GM18873 (cell line): ENCODE measurements around the gene CEP55.
"Not testable (repeated sequence)": the region's sequence is repeated elsewhere in the genome, so short reads cannot be mapped to it uniquely, and the experiment has no call there.

Experiments used
- ATAC-seq: cut with Tn5 transposase; IDR thresholded peaks from one replicate; pipeline ENCODE4 v1.9.1; 2021; ENCODE audit warnings: mild to moderate bottlenecking, moderate library complexity, moderate number of reproducible peaks; ENCODE audit not compliant: unreplicated experiment, low FRiP score

Gene CEP55

GRCh38 chr10:93496322-93497041 lies at the start of gene CEP55:
Gene CEP55 (plus strand): TSS chr10:93496612. CDS start chr10:93500052, 3,440 bp downstream.
- ATAC-seq: peak; percentile 92

DNA sequence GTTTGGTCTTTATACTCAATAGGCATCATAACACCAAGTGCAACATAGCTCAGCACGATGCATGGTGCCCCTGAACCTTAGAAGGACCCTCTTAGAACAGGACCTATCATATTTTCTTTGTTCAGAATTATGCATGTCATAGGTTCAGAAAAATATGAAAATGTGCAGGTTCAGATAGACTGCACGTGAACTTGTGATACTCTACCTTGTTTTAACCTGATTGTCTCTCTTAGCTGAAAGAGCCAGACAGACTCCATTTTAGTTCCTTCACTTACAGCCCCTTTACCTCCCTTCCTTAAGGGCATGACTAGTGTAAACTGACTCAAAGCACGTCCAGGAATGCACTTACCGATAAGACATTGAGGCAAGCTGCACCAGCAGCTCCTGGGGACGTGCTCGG lies 49.4 kb upstream of the CEP55 start:
- no peak for ATAC-seq

DNA sequence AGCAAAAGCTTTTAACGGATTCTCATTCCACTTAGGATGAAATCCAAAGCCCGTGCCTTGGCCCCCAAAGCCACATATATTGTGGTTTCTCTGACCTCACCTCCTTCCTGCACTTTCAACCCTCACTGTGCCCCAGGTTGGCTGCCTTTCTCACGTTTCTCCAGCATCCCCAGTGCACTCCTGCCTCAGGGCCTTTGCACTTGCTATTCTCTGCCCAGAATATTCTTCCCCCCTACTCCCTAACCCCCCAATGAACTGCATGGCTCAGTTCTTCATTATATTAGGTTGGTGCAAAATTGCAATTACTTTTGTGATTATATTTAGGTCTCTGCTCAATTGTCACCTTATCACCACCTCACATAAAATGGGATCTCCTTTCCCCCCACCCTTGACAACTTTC lies 48.4 kb upstream of the CEP55 start:
- no peak for ATAC-seq

DNA sequence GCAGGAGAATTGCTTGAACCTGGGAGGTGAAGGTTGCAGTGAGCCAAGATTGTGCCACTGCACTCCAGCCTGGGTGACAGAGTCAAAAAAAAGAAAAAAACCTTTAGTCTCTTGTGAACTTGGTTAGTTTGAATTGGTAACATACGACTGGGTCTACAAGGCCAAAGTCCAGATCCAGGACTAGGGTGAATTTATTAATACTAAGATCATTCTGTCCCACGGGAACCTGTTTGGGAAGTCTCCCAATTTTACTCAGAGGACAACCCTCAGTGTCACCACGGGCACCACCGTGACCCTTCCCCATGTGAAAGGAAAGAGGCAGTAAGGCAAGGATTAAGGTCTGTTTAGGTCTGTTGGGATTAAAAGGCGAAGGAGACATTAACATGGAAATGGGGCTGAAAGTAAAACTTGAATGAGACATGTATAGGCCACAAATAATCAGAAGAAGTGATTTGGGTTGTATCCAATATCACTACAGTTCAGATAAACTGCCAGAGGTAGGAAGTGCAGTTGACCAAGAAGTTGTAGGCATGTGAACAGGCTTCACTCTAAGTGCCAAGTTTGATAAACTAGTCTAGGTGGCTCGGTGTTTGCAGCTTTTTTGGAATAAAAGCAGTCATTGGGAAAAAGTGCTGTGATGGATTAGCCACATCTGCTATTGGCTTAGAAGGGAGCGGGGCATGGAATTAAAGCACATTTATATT lies 45.0 kb upstream of the CEP55 start:
- ATAC-seq: no peak

DNA sequence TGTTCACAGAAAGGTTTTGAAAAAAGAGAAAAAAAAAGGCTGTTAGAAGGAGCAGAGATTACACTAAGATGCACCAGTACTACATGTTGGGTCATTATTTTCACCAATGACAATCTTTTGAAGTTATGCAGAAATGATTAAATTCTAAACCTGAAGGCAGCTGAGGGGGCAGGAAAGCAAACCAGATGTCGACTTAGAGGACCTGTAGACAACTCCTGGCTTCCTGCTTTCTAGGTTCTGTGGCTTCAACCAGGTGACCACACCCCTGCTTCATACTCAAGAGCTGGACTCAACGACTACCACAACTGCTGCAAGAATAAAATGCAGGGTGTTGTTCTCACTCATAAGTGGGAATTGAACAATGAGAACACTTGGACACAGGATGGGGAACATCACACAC lies 44.3 kb upstream of the CEP55 start:
- ATAC-seq: no peak

DNA sequence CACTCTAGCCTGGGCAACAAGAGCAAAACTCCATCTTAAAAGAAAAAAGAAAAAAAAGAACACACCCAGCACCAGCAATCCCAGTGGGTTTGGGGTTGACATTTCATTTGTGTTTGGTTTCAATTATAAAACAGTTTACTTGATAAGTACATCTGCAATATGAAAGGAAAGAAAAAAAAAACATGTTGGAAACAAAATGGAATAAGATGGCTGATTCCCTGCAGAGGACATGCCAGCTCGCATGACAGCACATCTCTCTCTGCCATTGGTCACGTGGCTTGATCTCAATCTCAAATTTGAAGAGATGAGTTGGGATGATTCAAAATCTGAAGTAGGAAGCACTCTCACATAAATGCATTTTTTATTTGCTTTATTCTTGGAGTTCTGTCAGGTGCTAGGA lies 42.3 kb upstream of the CEP55 start:
- no peak for ATAC-seq

- ATAC-seq: no peak
Measured at GRCh38 chr10:93454736-93455135, 41.7 kb upstream of the CEP55 start.

DNA sequence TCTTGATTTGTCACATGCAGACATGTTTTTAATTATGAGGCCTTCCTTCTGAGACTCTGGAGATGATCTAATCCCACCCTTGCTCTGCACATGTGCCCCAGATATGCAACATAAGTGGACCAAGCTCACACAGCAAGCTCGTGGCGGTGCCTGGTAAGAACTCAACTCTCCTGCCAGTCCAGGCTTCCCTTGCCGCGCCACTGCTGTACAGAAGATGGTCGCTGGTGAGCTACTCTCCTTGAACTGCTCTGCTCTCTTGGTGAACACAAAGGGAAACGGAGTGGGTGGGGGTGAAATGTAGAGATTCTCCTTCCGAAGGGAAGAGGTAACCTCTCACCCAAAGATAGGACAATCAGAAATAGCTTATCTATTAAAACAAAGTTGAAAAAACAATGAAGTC lies 39.9 kb upstream of the CEP55 start:
- no peak for ATAC-seq

DNA sequence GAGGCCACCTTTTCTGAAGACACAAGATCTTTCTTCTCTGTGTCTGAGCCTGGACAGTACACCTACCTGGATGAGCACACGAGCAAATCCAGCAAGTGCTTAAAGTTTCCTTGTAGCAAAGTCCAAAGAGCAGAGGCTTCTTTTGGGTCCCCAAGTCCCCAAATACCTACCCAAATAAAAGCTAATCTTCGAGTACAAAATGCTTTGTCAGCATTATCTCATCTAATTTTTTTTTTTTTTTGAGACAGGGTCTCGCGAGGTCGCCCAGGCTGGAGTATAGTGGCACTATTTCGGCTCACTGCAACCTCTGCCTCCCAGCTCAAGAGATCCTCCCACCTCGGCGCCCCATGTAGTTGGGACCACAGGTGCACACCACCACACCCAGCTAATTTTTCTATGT lies 38.9 kb upstream of the CEP55 start:
- no peak for ATAC-seq

- no peak for ATAC-seq
Measured at GRCh38 chr10:93458821-93459257, 37.6 kb upstream of the CEP55 start.

GRCh38 chr10:93459466-93459865 lies 36.9 kb upstream of the CEP55 start:
- ATAC-seq: no peak

GRCh38 chr10:93461109-93461806 lies 35.2 kb upstream of the CEP55 start:
- ATAC-seq: no peak

- ATAC-seq: no peak
Measured at GRCh38 chr10:93461807-93462178, 34.6 kb upstream of the CEP55 start.

DNA sequence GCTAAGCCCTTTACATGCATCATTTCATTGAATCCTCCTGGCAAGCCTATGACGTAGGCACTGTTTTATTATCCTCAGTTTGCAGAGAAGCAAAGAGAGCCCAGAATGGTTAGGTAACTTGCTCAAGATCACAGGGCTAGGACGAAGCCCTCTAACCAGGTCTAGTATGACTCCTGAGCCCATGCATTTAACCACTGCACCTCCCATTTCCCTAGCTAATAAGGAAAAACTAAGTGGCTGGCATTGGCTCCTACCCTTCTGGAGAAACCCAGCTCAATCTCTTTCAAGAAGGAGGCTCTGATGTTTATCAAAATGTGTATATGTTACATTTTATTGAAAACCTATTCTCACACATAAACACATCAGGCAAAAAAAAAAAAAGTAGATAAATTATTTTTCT lies 34.0 kb upstream of the CEP55 start:
- ATAC-seq: no peak

- no peak for ATAC-seq
Measured at GRCh38 chr10:93462881-93463280, 33.5 kb upstream of the CEP55 start.

- ATAC-seq: no peak
Measured at GRCh38 chr10:93463723-93464476, 32.5 kb upstream of the CEP55 start.

- no peak for ATAC-seq
Measured at GRCh38 chr10:93464776-93465388, 31.5 kb upstream of the CEP55 start.

DNA sequence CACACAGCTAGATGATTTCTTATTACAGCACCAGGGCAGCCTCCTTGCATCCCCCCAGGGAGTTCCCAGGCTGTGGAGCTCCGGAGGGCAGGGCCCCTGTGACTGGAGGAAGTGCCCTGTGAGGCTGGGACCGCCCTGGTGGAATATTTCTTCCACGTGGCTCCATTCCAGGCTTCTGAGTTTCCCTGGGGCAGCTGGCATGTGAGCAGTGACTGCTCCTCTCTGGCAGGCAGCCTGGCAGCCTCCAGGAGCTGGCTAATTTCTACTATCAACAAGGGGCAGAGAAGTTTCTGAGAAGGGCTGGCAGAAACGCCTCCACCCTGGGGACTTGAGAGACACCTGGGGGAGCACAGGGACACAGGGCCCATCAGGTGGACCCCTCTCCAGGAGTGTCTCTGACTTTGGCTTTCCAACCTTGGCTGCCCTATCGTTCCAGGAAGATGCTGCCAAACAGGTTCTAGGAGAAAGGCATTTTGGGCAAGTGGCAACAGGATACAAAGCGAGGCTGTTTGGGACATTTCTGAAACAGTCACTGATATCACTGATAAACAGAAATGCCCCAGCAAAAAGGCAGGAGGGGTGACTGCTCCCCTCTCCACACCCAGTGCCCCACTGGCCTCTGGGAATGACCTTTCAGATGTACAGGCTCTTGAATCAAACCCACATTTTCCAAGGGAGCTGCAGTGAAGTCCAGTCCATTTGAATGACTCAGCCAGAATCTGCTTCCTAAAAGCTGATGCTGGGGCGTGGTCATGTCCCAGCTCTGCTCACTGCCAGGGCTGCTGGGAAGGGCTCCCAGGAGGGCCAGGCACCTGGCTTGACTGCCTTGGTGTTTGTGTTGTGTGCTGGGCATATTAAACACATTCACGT lies 30.4 kb upstream of the CEP55 start:
- ATAC-seq: no peak

DNA sequence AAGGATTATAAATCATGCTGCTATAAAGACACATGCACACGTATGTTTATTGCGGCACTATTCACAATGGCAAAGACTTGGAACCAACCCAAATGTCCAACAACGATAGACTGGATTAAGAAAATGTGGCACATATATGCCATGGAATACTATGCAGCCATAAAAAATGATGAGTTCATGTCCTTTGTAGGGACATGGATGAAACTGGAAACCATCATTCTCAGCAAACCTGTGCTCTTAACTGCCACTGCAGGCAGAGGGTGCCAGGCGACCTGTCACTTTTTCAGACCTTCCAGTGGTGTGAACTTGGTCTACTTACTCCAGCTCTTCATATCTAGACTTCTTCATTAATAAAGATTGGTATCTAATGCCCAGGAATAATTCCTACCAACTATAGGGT lies 28.8 kb upstream of the CEP55 start:
- ATAC-seq: not testable (repeated sequence)
